Epidermal melanocyte (primary cell): ENCODE results near the gene THBS4.
A peak's percentile ranks its signal among the peaks of the same experiment; 100 is the strongest.

ENCODE experiments used
- DNase-seq: peaks from one replicate; pipeline ENCODE4 v3.0.0; 2011; ENCODE audit warnings: low spot score; ENCODE audit not compliant: insufficient read length

THBS4 gene

DNA sequence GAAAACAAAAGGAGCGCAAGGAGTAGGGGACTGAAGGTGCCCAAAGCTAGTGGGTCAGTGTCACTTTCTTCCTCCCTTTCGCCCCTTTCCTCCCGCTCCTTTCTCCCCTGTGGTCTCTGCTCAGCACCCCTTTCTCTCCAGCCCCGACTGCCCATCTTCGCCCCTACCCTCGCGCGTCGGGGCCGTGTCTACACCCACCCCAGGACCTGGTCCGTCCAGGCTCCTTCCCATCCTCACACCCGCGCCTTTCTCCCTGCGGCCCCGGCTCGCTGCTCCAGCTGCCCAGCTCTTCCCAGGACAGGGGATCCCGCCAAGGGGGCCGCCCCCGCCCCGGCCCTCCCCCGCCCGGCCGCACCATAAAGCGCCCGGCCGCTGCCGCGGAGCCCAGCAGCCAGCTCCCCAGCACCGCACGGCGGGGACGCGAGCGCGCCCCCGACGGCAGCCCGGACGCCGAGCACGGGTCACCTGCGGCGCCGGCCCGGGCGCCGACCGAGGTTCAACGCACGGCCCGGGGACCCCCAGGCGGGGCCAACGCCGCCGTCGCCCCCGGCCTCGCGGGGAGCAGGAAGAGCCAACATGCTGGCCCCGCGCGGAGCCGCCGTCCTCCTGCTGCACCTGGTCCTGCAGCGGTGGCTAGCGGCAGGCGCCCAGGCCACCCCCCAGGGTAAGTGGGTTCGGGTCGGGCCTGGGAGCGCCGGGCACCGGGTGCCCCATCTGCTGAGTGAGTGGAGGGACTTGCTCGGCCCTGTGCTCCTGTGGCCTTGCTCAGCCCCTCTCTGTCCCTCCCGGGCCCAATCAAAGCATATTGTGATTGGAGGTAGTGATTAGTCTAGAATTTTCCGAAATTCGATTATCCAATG is at the start of gene THBS4:
Gene THBS4 (plus strand): TSS at position 387 of the 860 bp plus-strand sequence. CDS start 190 bp downstream, at position 577.
- DNase-seq = no peak

DNA sequence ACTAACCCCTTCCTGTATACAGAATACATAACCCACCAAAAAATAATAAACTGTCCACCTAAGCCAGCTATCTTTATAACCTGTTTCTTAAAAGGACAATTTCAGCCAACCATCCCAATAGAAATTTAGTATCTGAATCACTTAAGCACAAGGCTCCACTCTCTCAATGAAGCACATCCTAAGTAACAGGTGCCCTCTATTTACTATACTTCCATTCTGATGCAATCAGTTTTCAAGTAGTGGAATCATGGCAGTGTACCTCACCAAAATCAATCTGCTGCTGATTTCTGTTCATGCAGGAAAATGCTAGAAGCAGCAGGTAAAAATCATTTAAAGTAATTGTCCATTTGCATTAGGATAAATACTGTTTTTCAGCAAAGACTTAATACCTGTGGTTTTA is 48.9 kb upstream of the THBS4 start:
- DNase-seq = no peak

DNA sequence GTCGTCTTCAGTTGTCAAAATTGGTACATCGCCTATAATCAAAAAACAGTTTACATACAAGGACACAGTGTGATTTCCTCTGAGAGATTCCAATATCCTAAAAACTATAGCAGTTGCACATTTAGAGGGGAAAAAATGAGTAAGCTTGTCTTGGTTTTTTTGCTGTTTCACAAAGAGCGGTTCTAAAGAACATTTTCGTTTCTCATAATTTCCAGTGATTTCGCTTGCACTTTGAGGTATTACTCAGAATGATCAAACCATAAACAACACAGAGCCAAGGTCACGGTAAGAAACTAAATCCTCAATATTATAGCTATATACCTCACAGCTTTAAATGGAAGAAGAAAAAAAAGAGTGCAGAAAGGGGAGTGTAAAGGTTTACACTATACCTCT is 44.9 kb upstream of the THBS4 start:
- DNase-seq = no peak

DNA sequence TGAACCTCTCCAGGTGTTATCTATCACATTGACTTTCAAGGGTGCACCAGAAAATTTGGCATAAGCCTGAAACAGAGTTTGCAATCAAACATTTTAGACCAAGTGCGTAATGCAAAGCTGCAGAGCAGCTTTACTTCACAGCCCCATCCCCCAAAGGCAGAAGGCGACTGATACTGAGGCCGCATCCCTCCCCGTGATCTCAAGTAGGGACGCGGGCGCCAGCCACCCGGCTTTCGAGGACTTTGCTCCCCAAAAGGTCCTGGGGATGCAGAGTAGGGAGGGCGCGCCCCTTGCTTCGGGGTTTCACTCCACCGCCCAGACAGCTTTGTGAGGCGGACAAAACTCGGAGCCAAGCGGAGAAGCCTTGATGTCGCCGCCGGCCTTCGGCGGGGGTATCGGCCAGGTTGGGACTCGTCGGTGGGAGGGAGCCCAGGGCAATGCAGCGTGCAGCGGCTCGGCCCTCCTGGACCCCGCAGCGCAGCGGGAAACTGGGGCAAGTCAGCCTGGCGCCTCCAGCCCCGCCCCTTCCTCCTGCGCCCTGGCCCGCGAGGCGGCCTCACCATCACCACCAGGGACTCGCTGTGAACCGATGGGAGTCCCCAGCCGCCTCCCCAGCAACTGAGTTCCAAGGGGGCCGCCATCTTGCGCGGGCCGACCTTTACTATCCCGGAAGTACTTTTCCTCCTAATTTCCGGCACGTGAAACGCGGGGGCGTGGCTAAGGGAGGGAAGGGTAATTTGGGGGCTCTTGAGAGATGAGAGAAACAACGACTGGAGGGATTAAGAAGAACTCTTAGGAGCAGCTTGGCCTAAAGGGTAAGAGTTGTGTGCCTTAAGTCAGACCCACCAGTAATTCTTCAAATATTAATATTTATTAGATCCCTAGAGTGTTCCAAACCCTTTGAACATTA is 44.3 kb upstream of the THBS4 start, which contains the start of gene MTX3:
Gene MTX3 (minus strand): TSS at position 665 of the 910 bp plus-strand sequence. CDS start 24 bp downstream, at position 641.
- peak; percentile 78 for DNase-seq

DNA sequence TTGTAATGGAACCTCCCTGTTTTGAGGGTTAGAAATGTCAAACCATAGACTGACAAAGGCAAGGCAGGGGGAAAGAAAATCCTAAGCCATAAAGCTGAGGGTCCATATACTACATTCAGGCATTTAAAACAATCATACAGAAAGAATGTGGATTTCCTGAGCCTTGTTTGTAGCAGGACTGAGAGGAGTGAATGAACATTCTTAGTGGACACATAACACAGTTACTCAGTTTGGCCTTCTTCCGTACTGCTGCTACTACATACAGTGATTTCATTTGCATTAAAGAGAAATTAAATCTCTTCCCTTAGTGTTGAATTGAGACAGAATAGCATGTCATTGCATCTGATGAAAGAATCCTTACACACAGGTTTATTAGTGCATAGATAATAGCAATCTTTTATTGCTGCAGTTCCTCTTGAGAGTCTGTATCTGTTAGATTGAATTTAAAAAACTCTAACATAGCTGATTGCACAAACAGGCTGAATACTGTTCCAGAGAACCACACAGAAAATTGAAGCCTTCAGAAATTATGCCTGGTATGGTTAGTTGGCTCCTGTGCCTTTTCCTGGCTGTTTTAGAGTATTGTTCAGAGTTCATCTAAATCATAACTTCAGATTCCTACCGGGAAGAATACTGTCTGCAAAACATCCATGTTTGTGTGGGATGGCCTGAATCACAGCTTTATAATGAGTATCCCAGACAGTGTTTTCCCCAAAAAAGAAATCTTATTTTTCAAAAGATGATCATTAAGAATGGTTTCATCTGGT is 42.1 kb upstream of the THBS4 start:
- DNase-seq = no peak

DNA sequence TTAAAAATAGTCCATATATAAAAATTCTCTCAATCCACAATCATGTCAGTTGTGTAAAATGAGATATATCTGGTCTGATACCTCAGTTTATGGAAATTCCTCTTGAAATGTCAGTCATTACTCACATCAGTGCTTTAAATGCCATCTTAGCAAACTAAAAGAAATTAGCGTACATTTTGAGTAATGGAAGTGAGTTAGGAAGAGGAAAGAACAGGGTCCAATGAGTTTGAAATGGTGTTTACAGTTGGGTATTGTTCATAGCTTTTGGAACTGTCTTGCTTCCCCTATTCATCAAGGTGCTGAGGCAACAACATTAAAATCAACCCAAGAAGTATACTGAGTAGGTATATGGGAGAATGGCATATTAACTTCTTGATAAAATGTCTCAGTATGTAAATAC is 35.4 kb upstream of the THBS4 start:
- DNase-seq = no peak

DNA sequence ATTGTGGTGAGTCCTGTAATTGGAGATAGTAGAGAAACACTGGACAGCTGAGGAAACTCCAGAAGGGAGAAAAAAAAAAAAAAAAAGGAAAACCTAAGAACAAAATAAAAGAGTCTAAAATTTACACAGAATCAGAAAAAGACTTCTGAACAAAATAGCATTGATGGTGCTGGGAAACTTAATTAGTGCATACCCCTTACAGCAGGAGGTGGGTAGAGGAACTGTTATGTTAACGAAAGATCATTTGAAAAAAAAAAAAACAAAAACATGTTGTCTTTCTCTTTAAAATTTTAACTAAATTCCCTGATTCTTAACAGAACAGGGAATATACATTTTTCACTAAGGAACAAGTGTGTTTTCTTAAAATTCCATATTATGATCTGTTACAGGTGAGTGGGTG is 32.5 kb upstream of the THBS4 start:
- no peak for DNase-seq

DNA sequence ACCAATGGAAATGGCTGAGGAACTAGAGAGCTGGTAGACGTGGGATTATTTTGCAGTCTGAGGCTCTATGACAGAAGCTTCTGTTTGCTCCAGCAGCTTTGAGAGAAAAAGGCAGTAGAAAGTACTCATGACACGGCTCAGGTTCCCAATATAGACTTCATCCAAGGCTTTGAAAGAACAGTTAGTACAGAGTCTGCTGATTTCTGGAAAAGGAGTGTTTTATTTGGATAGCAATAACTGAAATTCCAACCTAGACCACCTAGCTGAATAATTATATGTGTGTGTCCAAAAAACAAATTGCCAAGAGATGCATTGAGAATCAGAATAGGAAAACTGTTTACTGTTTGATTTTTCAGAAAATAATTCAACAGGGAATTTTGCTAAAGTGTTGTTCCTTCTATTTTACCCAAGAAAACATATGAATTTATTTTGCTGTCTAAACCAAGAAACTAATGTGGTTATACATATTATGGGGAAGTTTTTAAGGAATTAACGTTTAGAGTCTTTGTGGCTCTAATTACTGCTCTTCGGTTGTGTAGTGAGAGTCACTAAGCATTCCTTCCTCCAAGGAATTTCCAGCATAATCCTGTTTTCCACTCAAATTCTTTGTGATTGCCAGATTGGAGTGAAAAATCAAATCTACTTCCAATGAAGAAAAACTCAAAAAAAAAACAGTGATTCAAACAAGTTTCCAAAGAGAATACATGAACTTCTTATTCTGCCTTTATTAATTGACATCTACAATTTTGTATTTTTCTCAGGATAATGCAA is 26.0 kb upstream of the THBS4 start:
- DNase-seq = no peak

DNA sequence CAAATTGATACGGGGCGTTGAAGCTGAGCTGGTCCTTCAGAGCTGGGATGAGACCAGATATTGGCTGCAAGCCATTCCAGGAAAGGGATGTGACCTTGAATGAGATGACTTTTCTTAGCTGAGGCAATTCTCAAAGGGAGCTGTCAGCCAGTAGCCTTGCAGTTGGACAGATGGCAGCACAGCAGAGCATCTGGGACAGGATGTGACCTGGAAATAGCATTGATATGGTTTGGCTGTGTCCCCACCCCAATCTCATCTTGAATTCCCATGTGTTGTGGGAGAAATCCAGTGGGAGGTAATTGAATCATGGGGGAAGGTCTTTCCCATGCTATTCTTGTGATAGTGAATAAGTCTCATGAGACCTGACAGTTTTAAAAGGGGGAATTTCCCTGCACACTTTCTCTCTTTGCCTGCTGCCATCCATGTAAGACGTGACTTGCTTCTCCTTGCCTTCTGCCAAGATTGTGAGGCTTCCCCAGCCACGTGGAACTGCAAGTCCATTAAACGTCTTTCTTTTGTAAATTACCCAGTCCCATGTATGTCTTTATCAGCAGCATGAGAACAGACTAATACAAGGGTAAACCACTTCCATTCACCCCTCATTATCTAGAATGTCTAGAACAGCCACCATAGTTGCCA is 24.3 kb upstream of the THBS4 start:
- no peak for DNase-seq

DNA sequence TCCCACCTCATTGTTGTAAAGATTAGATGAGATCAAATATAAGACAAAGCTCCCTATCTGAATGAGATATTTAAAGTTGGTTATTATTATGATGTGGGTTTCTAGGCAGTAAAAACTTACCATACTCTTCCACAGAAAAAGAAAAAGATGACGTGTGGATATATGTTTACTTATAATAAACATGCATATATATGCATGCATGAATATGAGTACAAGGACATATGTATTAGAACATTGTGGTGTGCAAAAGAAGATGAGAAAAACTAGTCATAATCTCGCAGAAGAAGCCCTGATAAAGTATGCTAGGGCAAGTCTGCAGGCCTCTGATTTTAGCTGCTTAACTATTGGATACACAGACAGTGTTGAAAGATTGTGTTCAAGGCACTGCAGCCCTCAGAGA is 10.1 kb upstream of the THBS4 start:
- no peak for DNase-seq

DNA sequence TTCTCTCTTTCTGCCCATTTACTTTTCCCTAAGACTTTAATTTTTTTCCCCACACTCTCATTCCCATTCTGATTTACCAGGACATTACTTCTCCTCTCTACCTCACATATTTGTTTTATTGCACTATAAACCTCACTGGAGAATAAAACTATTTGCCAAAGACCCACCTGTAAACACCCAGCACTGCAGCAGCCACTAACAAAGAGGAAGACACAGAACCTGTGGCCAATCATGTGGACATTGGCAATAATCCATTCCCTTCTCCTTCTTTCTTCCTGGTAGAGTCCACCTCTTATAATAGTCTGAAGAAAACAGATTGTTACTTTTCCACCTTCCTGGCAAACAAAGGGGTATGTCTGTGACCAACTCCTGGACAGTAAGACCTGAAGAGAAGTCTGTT is 8.3 kb upstream of the THBS4 start:
- DNase-seq = no peak

DNA sequence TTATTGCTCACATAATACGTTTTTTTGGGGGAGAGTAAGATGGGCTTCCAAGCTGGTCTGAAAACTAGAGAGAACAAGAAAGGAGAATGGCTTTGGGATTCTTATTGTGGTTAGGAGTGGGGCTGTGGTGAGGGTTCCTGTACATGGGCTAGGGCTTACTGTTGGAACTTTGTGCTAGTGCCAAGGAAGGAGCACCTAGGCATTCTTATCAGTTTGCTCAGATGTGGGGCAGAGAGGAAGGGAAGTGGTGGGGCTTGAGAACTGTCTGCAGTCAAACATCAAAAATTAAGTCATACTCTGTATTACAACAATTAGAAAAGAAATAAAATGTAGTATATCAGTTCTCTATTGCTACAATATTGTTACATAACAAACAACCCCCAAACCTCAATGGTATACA is 4.0 kb upstream of the THBS4 start:
- no peak for DNase-seq

DNA sequence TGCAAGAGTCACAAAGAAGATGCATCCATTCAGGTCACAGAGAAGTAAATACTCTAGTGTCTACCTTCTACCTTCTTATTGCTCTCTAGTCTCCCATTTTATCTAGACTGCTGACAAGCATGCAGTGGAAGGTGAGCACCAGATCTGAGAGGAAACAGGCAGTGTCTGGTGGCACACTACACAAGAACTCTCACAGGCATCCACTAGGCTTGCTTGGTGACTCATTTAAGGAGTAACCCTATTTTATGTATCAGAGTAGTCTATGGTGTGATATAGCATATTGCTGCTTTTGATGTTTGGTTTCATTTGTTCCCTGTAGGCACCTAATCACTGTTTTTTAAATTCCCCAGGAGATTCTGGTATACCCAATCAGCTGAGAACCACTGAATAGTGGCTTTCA is 1.6 kb upstream of the THBS4 start:
- no peak for DNase-seq

DNA sequence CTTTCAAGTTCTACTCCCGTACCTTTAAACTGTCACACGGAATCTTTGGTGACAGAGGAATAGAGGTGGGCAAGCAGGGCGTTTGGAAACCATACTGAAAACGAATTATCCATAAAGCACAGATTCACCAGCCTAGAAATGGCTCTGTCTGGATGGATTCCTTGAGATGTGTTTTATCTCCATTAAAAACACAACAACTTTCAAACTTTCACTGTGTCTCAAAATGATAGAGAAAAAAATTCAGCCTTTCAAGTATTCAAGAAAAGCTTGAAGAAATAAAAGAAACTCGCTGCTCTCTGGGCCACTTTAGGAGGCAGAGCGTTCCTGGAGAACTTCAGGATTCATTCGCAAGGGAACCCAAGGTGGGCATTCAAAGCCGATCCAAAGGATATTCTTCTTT is 589 bp upstream of the THBS4 start:
- no peak for DNase-seq

DNA sequence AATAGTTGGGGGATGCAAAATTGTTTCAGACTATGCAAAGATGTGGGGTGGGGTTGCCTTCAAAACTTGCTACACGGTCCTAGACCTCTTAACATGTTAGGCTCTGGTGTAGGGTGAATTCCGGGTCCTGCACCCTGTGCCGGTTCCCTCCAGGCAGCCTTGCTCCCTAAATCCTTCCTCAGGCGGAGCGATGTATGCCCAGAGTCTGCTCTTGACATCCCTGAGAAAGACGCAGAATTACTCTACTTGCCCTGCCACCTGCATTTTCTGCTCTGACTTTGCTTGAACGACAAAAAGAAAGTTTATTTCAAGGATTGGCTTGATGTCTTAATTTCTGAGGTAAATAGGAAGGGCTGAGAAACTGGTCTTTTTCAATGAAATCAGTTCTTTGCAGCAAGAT is 691 bp downstream of the THBS4 start:
- DNase-seq = no peak

DNA sequence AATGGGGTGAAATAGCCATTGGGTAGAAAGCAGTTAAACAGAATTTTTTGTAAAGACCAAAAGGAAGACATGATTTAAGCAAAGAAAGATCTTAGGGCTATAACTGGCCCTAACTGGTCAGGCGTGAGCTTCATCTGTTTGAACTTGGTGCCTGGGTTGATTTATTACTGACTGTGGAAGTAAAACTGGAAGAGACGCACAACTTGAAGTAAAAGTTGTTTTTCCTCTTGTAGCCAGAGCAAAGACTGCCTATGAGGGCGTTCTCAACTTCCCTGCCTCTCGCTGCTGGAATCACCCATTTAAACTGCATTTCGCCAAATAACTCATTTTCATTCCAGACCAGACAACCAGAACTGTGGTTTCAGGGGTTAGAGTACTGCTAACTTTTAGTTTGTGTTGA is 1.5 kb downstream of the THBS4 start:
- no peak for DNase-seq

DNA sequence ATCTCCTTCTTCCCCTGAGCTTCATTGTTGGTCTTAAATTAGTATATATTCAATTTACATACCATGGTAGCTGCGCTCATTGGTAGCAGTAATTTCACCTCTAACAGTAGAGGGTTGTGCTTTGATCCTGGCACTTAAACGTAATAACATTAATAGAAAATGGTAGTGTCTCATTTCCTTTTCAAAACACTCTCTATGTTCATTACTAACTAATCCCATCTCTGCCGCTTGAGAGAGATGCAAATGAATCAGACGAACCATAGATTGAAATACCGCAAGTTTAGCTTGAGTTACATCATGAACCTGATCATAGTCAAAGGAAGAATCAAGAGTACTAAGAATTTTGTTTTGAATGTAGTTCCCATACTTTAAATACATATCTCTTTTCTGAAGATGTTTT is 2.2 kb downstream of the THBS4 start:
- DNase-seq = no peak

DNA sequence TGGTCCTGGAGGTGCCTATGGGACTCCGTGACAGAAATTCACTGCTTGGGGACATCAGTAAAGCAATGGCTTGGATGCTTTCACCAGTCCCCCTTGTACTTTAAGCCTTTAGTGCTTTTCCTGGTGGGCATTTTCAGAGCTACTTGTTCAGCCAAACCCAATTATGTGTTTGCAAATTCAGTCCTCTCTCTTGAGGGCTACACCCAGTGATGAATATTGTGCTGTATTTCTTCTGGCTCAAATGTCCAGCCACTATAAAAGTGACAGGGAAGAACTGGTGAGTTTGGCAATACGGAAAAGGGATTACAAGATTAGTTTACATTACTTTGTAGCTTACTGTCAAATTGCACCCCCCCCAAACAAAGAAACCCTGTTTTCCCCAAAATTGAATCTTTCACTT is 4.5 kb downstream of the THBS4 start:
- DNase-seq = no peak

DNA sequence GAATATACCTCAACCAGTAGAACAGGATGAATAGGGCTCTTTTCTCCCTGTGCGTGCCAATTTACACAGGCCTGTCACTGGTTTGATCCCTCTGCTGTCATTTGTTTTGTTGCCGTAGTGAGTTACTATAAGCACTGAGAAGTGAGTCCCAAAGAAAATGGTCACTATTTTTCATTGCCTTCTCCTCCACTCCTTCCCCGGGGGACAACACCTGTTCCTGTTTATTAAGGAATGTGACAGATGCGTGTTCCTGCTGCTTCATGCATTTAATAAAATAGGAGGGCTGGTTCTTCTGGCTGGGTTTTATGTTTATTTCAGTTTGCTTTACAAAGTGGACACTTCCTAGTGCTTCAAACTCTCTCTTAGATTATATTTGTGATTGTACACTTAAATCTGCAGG is 6.4 kb downstream of the THBS4 start:
- no peak for DNase-seq

DNA sequence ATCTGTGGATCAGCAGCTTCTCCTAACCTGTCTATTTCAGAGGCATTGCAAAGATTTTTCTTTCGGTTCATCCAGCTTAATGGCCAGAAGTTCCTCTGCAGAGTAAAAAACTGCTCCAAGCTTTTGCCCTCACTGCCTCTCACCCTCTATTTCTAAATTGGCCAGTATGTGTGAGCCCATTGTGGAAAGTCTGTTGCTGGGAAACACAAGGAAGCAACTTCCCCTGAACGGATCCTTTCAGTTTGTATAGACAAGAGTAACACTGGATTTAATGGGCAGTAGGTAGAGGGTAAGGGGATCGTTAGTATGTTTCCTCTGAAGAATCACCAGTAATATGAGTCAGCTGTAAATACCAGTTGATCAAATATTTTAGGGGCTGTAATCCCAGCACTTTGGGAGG is 7.2 kb downstream of the THBS4 start:
- no peak for DNase-seq
